NCI-H2081 treated with DMSO at 0.1 percent for 48 hours (cell line): ENCODE measurements around the gene GLIS2.

Experiments used
- DNase-seq: peaks from one replicate; lab custom pipeline; 2025; lab: John Stamatoyannopoulos, UW

Gene GLIS2

GRCh38 chr16:4383591-4384444 is 68.0 kb downstream of the GLIS2 start:
- DNase-seq: no peak

DNA sequence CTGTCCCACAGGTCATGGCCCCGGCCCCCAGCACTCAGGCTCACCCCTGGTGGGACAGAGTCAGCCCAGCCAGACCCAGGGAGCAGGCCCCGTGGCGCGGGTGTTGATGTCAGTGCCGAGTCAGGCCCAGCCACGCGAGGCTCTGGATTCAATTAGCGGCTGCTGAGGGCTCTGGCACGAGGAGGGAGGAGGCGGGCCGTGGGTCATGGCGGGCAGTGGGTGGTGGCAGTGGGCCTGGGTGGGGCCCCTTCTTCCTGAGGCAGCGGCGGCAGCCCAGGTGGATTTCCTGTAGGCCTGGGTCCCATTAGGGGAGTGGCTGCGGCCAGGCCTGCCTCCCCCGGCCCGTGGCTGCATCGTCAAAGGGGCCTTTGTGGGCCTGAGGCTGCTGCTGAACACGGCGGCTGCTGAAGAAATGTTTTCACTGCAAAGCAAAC is 68.7 kb downstream of the GLIS2 start:
- no peak for DNase-seq

DNA sequence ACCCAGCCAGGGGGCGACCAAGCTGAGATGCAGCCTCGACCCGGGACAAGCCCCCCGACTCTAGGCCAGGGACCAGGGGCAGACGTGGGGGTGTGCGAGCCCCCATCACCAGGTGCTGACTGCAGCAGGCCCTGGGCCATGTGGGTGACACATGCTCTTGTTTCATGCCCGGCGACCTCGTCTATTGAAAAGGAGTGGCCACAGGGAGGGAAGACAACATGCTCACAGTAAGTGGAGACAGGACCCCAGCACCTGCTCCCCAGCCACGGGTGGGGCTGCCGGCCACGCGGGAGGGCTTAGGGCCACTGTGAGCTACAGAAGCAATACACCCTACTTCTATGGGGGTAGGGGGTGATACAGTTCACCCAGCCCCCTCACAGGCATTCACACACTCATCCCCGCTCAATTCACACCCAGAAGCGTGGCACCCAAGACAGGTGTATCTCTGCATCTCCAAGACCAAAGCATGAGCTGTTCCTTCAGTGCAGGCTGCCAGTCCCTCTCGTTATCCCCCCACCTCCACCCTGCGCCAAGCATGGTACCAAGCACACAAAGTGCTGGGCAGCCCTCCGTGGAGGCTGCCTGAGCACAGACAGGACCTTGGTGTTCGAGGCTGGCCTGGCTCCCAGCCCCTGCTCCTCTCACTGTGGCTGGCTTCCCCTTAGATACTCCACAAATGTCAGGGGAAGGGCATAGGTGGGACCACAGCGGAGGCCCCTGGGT is 69.4 kb downstream of the GLIS2 start:
- no peak for DNase-seq

- DNase-seq: no peak
Observed at GRCh38 chr16:4385789-4386450, 70.1 kb downstream of the GLIS2 start.

- DNase-seq: no peak
Observed at GRCh38 chr16:4386451-4386805, 70.6 kb downstream of the GLIS2 start.

DNA sequence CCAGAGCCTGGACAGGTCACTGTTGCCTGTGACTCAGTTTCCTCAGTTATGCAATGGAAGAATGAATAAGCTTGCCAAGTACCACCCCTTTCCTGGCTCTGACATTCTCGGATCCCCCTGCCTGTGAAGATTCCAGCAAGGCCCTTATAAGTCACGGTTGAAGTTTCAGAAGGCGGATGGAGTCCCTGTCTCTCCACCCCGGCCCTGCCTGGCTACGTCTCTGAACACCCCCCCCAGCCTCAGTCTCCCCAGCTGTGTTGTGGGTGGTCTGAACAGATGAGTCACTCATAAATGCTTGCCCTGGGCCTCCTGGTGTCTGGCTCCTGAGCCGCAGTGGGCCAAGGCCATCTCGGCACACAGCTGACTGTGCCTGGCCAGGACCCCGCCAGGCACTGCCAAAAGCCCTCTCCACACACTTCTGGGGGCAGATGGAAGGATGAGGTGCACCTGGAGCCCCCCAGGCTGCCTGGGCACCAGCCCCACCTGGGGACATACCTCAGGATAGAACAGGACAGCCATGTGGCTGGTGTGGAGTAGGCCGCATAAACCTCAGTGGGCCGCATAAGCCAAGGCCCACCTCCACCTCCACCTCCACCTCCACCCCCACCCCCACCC is 71.2 kb downstream of the GLIS2 start:
- no peak for DNase-seq

- DNase-seq: no peak
Observed at GRCh38 chr16:4387781-4388180, 71.9 kb downstream of the GLIS2 start.

- DNase-seq: no peak
Observed at GRCh38 chr16:4388271-4389021, 72.6 kb downstream of the GLIS2 start.
